Liver (tissue), 9 donors: ENCODE results near the gene PTPN6. TPM values are rescaled to one million over a fixed set of nuclear protein-coding genes. Genes with fewer than 3 reads are reported as not detected.

Source experiments
- DNase-seq: peaks from one replicate; pipeline ENCODE4 v3.0.0-alpha.2; 2017; ENCODE audit warnings: low spot score
- H3K27ac ChIP-seq, 2 donors: one replicate each; pipeline ENCODE4 v1.7.0; 2013; ENCODE audit warnings: inconsistent platforms in 2 of 2, low read length in 2 of 2, control low read depth in 1 of 2, low read depth in 1 of 2, mild to moderate bottlenecking in 1 of 2
- H3K27me3 ChIP-seq, 4 donors: one replicate each; pipeline versions ENCODE4 v1.6.1 to v1.7.0; 2013; ENCODE audit warnings: low read length in 3 of 4, inconsistent platforms in 1 of 4, mild to moderate bottlenecking in 1 of 4, moderate library complexity in 1 of 4; ENCODE audit not compliant: control insufficient read depth in 4 of 4, insufficient read depth in 4 of 4
- H3K36me3 ChIP-seq, 4 donors: one replicate each; pipeline versions ENCODE4 v1.6.1 to v1.7.0; 2013; ENCODE audit warnings: low read length in 3 of 4, mild to moderate bottlenecking in 3 of 4, low read depth in 1 of 4, moderate library complexity in 1 of 4; ENCODE audit not compliant: control insufficient read depth in 4 of 4, insufficient read depth in 3 of 4
- H3K4me1 ChIP-seq, 4 donors: one replicate each; pipeline versions ENCODE4 v1.6.1 to v1.7.0; 2013; ENCODE audit warnings: low read length in 3 of 4, mild to moderate bottlenecking in 3 of 4, moderate library complexity in 1 of 4; ENCODE audit not compliant: control insufficient read depth in 4 of 4, insufficient read depth in 4 of 4
- H3K4me3 ChIP-seq, 3 donors: one replicate each; pipeline versions ENCODE4 v1.6.1 to v1.7.0; 2013; ENCODE audit warnings: low read length in 3 of 3, control low read depth in 1 of 3, low read depth in 1 of 3, mild to moderate bottlenecking in 1 of 3
- H3K9ac ChIP-seq, 2 donors: one replicate each; pipeline ENCODE4 v1.7.0; 2013; ENCODE audit warnings: low read length in 2 of 2, mild to moderate bottlenecking in 2 of 2, moderate library complexity in 2 of 2, control low read depth in 1 of 2, low read depth in 1 of 2
- H3K9me3 ChIP-seq, 4 donors: one replicate each; pipeline versions ENCODE4 v1.6.1 to v1.7.0; 2013; ENCODE audit warnings: low read length in 3 of 4; ENCODE audit not compliant: control insufficient read depth in 4 of 4
- ATF3 ChIP-seq: IDR thresholded peaks from 2 replicates; pipeline ENCODE4 v1.6.1; 2016; ENCODE audit warnings: antibody characterized with exemption
- CTCF ChIP-seq: fragments of 150-350 bp; IDR thresholded peaks from 2 replicates; pipeline ENCODE4 v1.5.1; 2017; ENCODE audit warnings: improper control_type of control experiment, low read depth, low read length; ENCODE audit not compliant: missing input control
- EGR1 ChIP-seq, 2 donors: IDR thresholded peaks; 2 replicates each; pipeline ENCODE4 v1.6.1; 2016 to 2018; ENCODE audit warnings: antibody characterized with exemption in 2 of 2, low read depth in 2 of 2
- FOXA1 ChIP-seq: IDR thresholded peaks from 2 replicates; pipeline ENCODE4 v1.6.1; 2016; ENCODE audit warnings: antibody characterized with exemption
- FOXA2 ChIP-seq: IDR thresholded peaks from 2 replicates; pipeline ENCODE4 v1.6.1; 2016; ENCODE audit warnings: antibody characterized with exemption
- GABPA ChIP-seq, 2 donors: IDR thresholded peaks in 1 of 2; conservative IDR thresholded peaks in 1 of 2; 2 replicates each; pipeline ENCODE4 v1.6.1; 2016; ENCODE audit warnings: antibody characterized with exemption in 2 of 2, mild to moderate bottlenecking in 1 of 2, moderate library complexity in 1 of 2
- HNF4A ChIP-seq, 2 donors: conservative IDR thresholded peaks; 2 replicates each; pipeline ENCODE4 v1.6.1; 2016; ENCODE audit warnings: antibody characterized with exemption in 2 of 2, mild to moderate bottlenecking in 2 of 2
- HNF4G ChIP-seq: IDR thresholded peaks from 2 replicates; pipeline ENCODE4 v1.6.1; 2016; ENCODE audit warnings: antibody characterized with exemption
- JUND ChIP-seq, 2 donors: IDR thresholded peaks; 2 replicates each; pipeline ENCODE4 v1.6.1; 2016; ENCODE audit warnings: antibody characterized with exemption in 2 of 2
- MAX ChIP-seq: IDR thresholded peaks from 2 replicates; pipeline ENCODE4 v1.6.1; 2016; ENCODE audit warnings: antibody characterized with exemption
- RAD21 ChIP-seq, 2 donors: IDR thresholded peaks; 2 replicates each; pipeline ENCODE4 v1.6.1; 2016; ENCODE audit warnings: antibody characterized with exemption in 2 of 2, mild to moderate bottlenecking in 2 of 2
- REST ChIP-seq: IDR thresholded peaks from 2 replicates; pipeline ENCODE4 v1.6.1; 2016; ENCODE audit warnings: antibody characterized with exemption, mild to moderate bottlenecking
- RXRA ChIP-seq, 2 donors: IDR thresholded peaks; 2 replicates each; pipeline ENCODE4 v1.6.1; 2017 to 2018; ENCODE audit warnings: antibody characterized with exemption in 2 of 2, mild to moderate bottlenecking in 1 of 2
- SP1 ChIP-seq: IDR thresholded peaks from 2 replicates; pipeline ENCODE4 v1.6.1; 2018; ENCODE audit warnings: antibody characterized with exemption, mild to moderate bottlenecking
- TAF1 ChIP-seq: conservative IDR thresholded peaks from 2 replicates; pipeline ENCODE4 v1.6.1; 2016; ENCODE audit warnings: antibody characterized with exemption, mild to moderate bottlenecking
- YY1 ChIP-seq: IDR thresholded peaks from 2 replicates; pipeline ENCODE4 v1.6.1; 2016; ENCODE audit warnings: antibody characterized with exemption, mild to moderate bottlenecking
- ZBTB33 ChIP-seq: IDR thresholded peaks from 2 replicates; pipeline ENCODE4 v1.6.1; 2016; ENCODE audit warnings: antibody characterized with exemption
- WGBS: extraction: QIAGEN DNeasy Blood & Tissue Kit; methylation state at CpG from one replicate; pipeline ENCODE4 v1.1.7; 2013; 5-methylcytosine and 5-hydroxymethylcytosine counted together
- polyA plus RNA-seq, 2 donors: library from polyadenylated mRNA; stranded (reverse) in 1 of 2; unstranded in 1 of 2; fragments of 200-250 nt in 1 of 2; fragments of >200 nt in 1 of 2; fragmentation: Nextera tagmentation in 1 of 2; extraction: Ambion mirVana in 1 of 2; gene quantifications; one replicate each; pipeline versions ENCODE4 v1.2.1 to v1.2.3, GENCODE V29; 2013 to 2015
- total RNA-seq, 2 donors: library from RNA; depleted of rRNA; stranded (reverse); fragments of >200 nt; gene quantifications; one replicate each; pipeline ENCODE4 v1.2.3, GENCODE V29; 2014
- donor health status: healthy.
- donor health status: healthy.
- donor health status: healthy.
- donor health status: healthy.
- donor health status: healthy.

Gene PTPN6
- total and polyA plus RNA-seq, 4 donors = 15.2 to 41.0 (median 19.6) TPM

GRCh38 chr12:6942331-6942665 lies 8.9 kb upstream of the PTPN6 start:
- H3K27ac ChIP-seq = peak overlapping the region; percentile 24 to 47
- no peaks in the 10 kb centered on the region for H3K27me3 ChIP-seq
- no peaks in the 10 kb centered on the region for H3K9me3 ChIP-seq
- TF ChIP-seq GABPA (IDR thresholded peaks at IDR 0.05 in 1 of 2, conservative IDR thresholded peaks at IDR 0.05 in 1 of 2) (no peak), EGR1 (IDR thresholded peaks at IDR 0.05; ENCODE audit: low read depth in 2 of 2) (no peak), CTCF (no peak), SP1 (no peak), HNF4G (no peak), HNF4A (conservative IDR thresholded peaks at IDR 0.05) (no peak), TAF1 (no peak), FOXA1 (no peak), FOXA2 (no peak), RXRA (IDR thresholded peaks at IDR 0.05) (no peak), REST (no peak), RAD21 (IDR thresholded peaks at IDR 0.05) (no peak), JUND (IDR thresholded peaks at IDR 0.05) (no peak), ATF3 (no peak), YY1 (no peak), ZBTB33 (no peak)
- DNase-seq = no peak
- 92% methylated on average over 11 of the region's 11 CpGs for WGBS
- H3K36me3 ChIP-seq = no peaks in the 10 kb centered on the region
- H3K4me3 ChIP-seq = no peak overlapping the region
- H3K4me1 ChIP-seq = peaks cover 15 to 63% (median 46%) of the 10 kb centered on the region in 4 donors
- H3K9ac ChIP-seq = no peak overlapping the region

- DNase-seq = peak; percentile 72
- peak overlapping the region in 2 of 3 donors; percentile 56 to 66 for H3K4me3 ChIP-seq
- no peaks in the 10 kb centered on the region for H3K9me3 ChIP-seq
- WGBS = 2% methylated on average over 13 of the region's 13 CpGs
- peak overlapping the region; percentile 86 to 96 for H3K27ac ChIP-seq
- H3K9ac ChIP-seq = peak overlapping the region; percentile 34 to 82
- no peaks in the 10 kb centered on the region for H3K27me3 ChIP-seq
- H3K36me3 ChIP-seq = no peaks in the 10 kb centered on the region
- TF ChIP-seq RXRA (IDR thresholded peaks at IDR 0.05) = no peak
- TF ChIP-seq RAD21 (IDR thresholded peaks at IDR 0.05) = no peak
- no peak for TF ChIP-seq FOXA2
- TF ChIP-seq EGR1 (IDR thresholded peaks at IDR 0.05; ENCODE audit: low read depth in 2 of 2) = no peak
- no peak for TF ChIP-seq HNF4G
- TF ChIP-seq MAX = no peak
- no peak for TF ChIP-seq TAF1
- TF ChIP-seq HNF4A (conservative IDR thresholded peaks at IDR 0.05) = no peak
- no peak for TF ChIP-seq GABPA (IDR thresholded peaks at IDR 0.05 in 1 of 2, conservative IDR thresholded peaks at IDR 0.05 in 1 of 2)
- no peak for TF ChIP-seq ATF3
- H3K4me1 ChIP-seq = peaks cover 12 to 58% (median 42%) of the 10 kb centered on the region in 4 donors
Observed at GRCh38 chr12:6943389-6943721, 7.8 kb upstream of the PTPN6 start.
